Cortex of kidney (tissue), 1 donor: ENCODE measurements around the gene APOA5.

Experiments used
- DNase-seq: peaks from one replicate; lab custom pipeline; 2025; lab: John Stamatoyannopoulos, UW

APOA5 gene

DNA sequence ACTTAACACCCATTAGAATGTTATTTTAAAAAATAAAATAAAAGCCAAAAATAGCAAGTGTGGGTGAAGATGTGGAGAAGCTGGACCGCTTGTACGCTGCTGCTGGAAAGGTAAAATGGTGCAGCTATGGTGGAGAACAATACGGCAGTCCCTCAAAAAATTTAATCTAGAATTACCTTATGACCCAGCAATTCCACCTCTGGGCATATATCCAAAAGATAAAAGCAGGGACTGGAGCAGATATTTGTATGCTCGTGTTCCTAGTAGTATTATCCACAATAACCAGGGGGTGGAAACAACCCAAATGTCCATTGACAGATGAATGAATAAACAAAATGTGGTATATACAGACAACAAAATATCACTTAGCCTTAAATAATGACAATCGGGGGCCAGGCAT lies 6.1 kb upstream of the APOA5 start:
- no peak for DNase-seq

DNA sequence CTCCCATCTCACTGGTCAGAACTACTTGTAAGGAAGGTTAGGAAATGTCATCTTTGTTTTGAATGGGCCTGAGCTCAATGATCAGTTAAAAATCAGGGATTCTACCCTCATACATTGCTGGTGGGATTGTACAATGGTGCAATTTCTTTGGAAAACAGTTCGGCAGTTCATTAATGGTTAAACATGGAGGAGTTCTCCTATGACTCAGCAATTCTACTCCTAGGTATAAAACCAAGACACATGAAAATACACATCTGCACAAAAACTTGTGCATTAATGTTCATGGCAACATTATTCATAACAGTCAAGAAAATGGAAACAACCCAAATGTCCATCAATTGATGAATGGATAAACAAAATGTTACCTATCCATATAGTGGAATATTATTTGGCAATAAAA lies 4.9 kb upstream of the APOA5 start:
- DNase-seq, result no peak

DNA sequence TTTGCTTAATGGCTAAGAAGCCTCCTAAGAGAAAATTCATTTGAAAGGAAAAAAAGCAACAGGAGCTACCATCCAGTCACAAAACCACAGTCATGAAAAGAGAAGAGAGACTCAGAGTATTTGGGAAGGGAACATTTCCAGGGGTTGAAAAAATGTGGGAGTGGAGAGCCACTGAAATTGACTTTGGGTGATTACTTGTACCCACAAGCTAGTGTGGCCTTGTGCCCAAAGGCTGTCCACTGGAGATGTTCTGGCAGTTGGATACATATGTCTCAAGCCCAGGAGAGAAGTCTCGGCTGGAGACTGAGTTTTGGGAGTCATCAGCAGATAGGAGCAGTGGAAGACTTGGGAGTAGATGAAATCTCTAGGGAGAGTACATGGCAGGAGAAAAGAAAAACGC lies 3.2 kb upstream of the APOA5 start:
- no peak for DNase-seq

DNA sequence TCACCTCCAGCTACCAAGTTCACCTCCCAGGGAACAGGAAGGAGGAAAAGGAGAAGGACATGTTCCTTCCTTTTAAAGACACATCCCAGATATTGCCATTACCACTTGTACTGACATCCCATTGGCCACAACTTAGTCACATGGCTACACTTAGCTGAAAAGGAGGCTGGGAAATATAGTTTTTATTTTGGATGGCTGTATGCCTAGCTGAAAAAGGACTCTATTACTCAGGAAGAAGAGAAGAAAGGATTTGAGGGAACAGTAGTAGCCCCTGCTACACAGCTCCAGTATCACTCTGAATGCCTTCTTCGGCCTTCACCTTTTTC lies 2.1 kb upstream of the APOA5 start:
- no peak for DNase-seq

DNA sequence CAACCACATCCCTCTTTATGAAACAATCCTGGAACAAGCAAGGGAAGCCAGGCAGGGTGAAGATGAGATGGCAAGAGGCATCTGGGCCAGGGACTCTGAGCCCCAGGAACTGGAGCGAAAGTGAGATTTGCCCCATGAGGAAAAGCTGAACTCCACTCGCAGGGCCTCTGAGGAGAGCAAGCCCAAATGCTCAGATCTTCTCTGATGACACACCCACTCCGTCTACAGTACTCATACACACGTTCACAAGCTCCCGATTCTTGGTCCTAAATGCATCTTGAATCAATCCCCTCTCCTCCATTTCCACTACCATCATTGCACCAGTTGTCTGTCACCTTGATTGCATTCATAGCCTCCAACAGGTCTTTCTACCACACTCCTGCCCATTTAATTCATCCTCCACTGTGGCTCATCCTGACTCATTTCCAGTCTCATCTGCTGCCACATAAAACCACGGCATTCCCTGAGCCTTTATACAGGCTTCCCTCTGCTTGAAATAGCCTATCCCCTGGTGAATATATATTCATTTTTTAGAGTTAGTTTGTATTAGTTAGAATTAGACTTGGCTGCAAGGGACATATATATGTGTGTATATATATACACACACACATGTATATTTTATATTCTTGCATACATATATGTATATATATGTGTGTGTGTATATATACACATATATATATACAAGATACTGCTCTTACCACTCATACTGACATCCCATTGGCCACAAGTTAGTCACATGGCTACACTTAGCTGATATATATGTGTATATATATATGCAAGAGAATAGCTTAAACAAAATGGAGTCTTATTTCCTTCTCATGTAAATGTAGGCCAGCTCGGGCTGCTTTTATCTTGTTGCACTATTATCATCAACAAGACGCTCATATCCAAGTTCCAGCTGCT lies 1.4 kb upstream of the APOA5 start:
- DNase-seq, result no peak

DNA sequence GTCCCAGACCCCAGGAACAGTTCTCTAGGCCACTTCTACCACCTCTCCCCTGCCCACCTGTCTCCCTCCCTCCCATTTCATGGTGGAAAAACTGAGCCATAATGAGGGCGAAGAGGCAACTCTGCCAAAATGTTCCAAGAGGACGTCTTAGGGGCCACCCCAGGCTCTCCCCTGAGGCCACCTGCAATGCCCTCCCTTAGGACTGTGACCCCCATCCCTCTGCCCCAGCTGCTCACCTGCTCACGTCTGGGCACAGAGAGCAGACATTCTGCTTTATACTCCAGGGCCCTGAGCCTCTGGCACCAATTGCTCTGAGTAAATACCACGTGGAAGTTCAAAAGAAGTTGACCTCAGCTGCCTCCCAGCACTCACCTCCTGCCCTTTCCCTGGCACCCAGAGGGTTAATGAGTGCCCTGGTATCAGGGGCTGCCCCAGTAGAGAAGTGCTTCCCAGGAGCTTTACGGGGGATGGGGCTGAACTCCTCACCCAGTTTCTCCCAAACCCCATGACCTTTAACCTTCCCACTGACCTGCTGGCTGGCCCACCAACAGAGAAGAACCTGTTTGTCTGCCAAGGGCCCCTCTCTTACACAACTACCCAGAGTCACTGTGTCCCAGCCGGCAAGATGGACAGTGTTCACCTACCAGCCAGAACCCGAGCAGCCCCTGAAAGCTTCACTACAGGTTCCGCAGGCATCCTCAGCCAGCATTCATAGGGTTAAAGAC lies 627 bp upstream of the APOA5 start:
- no peak for DNase-seq

DNA sequence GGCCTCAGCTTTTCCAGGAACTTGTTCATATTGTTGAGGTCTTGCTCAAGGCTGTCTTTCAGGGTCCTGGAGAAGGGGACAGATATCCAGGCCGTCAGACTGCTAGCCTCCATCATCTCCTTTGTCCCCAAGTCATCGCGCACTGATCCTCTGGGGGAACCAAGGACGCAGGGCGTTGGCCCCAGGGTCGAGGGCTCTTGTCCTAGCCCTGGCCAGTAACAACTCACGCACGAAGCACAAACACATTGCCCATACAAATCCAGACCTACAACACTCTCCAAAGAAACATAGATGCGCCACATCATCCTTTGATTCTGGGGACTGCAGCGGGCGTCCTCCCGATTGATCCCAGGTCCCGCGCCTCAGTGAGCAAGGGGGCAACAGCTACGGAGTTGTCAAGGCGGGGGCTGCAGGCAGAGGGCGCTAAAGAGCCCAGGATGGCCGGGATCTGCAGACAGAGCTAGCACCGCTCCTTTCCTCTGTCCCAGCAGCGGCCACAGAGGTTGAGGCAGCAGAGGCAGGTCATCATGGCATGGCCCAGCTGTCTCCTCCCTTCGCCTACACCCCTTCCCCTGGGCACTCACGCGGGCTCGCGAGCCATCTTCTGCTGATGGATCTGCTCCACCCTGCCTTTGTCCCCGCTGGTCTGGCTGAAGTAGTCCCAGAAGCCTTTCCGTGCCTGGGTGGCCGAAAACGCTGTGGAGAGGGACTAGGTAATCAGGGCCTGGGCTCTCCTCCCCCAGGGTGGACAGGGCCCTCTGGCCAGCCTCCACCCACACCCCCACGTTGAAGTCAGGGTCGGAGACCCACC lies 472 bp downstream of the APOA5 start:
- DNase-seq, result no peak

DNA sequence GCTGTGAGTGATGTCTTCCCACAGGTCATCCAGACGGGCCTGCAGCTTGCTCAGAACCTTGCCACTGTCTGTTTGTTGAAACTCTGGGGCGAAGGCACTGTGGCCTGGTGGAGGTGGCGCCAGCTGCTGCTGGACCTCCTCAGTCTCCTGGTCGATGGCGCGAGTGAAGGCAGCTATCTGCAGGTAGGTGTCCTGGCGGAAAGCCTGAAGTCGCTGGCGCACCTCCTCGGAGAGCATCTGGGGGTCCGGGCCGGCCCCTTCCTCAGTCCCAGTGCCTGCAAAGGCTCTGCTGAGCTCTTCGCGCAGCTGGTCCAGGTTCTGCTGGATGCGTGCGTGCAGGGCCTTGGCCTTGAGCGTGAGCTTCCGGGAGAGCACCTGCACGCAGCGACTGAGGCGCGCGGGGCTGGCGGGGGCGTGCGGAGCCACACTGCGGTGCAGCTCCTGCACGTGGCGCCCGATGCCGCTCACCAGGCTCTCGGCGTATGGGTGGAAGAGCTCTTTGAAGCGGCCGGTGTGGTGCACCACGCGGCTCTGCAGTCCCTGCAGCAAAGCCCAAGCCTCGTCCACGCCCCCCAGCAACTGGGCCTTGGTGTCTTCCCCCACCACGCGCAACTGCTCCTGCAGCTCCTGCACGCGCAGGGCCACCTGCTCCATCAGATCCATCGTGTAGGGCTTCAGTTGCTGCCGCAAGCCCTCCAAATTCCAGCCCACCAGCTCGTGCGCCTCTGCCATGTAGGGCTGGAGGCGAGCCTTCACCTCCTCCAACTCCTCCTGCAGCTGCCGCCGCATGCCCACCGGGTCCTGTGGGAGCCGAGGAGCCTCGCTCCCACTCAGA lies 1.3 kb downstream of the APOA5 start:
- no peak for DNase-seq

DNA sequence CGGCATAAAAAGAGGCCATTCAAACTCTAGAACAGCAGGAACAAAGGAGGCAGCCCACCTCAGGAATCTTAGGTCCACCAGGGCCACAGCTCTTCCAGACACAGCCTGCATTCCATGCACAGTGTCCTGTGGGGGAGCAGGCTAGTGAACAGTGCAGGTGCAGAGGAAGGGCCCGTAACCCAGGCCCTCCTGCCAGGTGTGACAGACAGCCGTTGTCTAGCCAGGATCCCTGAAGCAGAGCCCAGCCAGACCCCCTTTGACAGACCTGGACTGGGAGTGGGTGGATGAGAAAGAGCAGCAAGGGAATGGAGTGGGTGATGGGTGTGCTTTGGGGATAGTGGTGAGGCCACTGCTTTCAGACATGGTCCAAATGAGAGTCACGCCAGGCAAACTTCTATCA lies 2.7 kb downstream of the APOA5 start:
- no peak for DNase-seq

DNA sequence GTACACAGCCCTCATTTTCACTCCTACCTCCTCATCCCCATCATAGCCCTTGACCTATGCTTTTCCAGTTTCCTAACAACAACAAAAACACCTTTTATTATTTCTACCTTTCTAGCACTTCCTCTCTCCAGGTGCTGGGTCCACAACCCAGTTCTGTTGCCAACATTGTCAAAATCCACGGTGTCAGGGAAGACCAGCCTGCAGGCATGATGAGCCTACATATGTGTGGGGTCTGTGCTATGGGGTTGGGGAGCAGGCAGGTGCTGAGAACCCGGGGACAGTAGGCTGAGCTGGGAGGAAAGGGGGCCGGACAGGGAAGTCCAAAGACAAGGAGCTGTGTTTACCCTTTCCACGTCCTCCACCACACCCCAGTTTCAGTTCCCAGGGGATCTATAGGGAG lies 3.1 kb downstream of the APOA5 start:
- DNase-seq, result no peak

DNA sequence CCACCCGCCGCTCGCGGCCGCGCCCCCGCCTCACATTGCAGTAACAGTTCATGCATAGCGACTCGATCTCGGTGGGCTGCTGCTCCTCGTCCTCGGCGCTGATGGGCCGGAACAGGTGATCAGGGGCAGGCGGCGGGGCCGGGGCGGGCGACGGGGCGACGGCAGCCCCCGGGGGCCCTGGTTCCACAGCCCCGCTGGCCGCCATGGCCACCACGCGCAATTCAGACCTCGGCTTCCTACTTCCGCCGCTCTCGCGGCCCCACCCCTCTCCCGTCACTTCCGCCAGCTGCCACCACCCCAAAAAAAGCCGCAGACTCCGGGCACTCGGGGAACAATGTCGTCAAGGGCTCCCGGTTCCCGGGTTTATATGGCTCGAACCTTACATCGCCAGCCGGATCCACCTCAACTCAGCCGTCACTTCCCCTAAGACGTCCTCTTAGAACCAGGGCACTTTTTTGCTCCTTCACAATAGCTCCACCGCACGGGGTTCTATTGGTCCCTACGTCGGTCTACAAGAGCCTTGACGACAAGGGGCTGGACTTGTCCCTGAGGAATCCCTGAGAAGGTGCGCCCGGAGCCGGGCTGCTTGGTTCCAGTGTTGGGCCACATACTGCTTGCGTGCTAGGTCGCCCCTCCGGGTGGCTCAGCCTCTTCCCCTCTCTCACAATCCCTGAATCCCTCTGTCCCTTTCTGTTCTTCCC lies 3.7 kb downstream of the APOA5 start, which contains the start of gene ZPR1:
Gene ZPR1, minus strand, starts transcription at position 238 of the 701 bp plus-strand sequence. Its CDS starts 33 bp downstream, at position 205.
- DNase-seq, result no peak

DNA sequence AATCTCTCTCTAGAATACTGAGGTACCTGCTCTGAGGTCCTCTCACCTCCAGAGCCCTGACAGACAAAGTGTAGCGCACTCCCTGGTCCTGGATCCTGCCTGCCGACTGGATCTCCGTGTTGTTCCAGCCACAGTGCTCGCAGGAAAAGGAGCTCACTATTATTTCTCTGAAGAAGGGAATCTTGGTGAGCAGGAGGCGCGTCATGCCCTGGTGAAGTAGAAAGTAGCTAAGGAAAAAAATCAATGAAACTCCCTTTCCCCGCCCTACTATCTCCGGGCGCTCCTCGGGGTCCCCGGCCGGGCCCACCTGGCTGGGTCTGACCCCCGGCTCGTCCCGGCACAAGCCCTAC lies 4.3 kb downstream of the APOA5 start:
- no peak for DNase-seq

DNA sequence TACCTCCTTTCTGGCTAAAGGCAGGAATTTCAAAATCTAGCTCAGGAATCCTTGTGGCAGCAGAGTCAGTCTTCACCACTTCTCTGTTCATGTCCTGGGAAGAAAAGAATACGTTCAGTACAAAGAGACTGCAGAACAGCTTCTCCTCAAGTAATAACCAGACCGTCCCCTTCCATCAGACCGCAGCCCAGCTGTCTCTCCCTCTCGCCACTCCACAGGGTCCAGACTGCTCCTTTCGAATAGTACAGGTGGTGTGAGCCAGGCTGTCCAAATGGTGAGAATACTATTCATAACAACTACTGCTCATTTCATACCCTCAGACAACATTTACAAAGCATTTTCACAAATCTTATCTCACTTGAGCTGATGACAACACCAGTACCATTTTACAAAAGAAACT lies 4.7 kb downstream of the APOA5 start:
- DNase-seq, result no peak

DNA sequence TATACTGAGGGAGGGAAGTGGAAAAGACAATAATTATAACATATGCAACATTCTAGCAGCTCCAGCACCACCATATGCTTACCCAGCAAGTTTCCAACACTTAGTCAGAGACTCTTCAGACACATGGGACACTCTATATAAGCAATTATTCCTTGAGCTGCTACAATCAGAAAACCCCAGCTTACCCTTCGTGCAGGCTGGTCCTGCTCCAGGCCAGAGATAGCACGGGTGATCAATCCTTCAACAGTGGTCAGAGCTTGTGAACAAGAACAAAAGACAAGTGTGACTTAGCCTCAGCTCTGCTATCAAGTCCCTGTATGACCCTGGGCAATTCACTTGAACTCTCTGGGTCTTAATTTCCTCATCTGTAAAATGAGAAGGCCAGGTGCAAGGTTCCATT lies 5.4 kb downstream of the APOA5 start:
- no peak for DNase-seq

DNA sequence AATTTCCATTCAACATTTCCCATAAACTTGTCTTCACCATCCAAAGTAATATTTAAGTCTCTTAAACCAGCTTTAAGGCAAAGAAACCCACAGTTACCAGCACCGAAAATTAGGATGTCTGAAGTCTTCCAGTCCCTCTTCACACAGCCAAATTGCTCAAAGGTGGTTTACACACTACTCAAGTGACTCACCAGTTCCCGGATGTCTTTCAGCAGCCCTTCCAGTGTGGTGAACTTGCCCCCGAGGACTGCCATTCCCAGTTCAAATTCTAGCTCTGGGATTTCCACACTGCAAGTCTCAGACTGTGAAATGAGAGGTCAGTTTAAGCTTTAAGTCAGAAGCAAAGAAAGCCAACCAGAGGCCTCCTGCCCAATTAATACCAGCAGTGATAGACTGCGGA lies 9.0 kb downstream of the APOA5 start:
- DNase-seq, result no peak

DNA sequence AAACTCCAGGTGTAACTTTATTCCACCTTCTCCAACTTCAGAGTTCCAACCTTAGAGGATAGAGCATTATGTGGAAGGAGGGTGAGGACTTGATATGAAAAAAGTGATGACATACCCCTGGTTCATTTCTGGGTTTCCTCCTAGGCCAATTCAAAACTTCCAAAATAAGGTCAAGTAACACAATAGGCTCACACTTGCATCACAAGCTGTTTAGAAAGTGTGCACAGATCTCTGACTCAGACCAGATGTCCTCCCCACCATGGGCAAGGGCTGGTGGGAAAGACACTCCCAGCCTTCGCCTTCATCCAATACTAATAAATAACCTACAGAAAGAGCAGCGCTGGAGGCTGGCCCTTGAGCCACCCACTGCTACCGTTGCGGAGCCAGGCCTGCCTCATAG lies 13.1 kb downstream of the APOA5 start:
- DNase-seq, result no peak

DNA sequence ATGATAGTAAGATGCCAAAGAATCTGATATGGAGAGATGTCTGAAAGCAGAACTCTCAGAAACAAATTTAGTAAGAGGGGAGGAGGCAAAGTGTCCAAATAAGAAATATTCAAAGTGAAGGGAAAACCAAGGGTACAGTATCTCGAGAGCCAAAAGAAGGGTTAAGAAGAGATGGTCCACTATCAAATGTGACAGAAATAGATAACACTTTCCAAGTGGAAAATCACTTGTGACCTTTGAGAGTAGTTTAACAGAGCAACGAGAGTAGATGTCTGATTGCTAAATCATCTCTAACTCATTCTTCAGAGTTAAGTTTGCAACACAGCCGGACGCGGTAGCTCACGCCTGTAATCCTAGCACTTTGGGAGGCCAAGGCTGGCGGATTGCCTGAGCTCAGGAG lies 14.6 kb downstream of the APOA5 start:
- DNase-seq, result no peak

DNA sequence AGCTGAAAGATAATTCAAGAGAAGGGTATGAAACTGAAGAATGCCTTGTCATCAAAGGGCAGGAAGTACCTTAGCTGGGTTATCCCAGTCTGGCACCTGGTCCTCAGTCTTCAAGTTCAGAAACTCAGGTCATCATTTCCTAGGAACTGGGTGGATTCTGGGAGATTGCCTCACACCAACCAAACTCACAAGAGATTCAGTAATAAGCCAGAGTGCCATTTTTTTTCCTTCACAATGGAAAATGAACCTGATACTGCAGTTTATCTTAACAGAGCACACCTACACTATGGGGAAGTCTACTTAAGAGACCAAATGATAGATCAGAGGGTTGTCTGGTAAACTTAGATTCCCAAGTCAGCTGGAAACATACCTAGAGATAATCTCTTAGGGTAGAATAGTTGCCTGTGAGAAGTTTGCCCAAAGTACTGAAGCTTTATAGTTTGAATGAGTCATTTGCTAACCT lies 15.1 kb downstream of the APOA5 start:
- no peak for DNase-seq

DNA sequence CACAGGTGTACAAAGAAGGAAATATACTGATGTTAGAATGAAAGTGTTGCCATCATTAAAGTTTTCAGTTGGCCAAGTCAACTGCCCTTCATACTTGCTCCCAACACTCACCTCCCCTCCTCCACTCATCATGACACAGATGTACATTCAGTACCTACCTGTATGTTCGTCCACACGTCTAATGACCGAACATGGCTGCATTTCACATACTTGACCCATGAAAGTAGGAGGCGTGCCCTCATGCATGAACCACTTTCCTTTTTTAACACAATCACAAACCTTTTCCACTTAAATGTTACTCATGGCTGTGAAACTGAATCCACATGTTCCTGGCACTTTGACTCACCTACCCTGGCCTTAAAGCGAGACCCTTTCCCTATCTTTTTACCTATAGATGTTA lies 15.7 kb downstream of the APOA5 start:
- DNase-seq, result no peak

DNA sequence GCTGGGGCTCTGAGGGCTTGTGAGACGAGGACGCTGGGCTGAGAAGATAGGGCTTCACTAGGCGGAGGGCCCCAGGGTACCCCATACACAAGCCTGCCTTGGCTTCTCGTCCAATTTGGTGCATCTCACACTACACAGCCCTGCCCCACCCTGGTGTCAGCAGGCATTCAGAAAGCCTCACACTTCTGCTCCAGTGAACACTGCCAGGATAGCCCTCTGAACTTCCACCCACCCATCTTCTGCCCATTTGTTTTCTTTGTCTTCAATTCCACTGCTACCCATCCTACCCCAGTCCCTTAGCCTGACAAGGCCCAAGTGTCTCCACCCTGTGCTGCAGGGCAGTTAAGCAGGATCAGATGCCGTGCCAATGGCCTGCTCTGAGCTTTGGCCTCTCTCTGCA lies 17.0 kb downstream of the APOA5 start:
- DNase-seq, result no peak
